ENCODE results near the gene TST.
A peak's percentile ranks its signal among the peaks of the same experiment; 100 is the strongest.

The TST gene

GRCh38 chr22:37053310-37054055, 34.2 kb upstream of the TST start:
- DNase-seq, result no peak

DNA sequence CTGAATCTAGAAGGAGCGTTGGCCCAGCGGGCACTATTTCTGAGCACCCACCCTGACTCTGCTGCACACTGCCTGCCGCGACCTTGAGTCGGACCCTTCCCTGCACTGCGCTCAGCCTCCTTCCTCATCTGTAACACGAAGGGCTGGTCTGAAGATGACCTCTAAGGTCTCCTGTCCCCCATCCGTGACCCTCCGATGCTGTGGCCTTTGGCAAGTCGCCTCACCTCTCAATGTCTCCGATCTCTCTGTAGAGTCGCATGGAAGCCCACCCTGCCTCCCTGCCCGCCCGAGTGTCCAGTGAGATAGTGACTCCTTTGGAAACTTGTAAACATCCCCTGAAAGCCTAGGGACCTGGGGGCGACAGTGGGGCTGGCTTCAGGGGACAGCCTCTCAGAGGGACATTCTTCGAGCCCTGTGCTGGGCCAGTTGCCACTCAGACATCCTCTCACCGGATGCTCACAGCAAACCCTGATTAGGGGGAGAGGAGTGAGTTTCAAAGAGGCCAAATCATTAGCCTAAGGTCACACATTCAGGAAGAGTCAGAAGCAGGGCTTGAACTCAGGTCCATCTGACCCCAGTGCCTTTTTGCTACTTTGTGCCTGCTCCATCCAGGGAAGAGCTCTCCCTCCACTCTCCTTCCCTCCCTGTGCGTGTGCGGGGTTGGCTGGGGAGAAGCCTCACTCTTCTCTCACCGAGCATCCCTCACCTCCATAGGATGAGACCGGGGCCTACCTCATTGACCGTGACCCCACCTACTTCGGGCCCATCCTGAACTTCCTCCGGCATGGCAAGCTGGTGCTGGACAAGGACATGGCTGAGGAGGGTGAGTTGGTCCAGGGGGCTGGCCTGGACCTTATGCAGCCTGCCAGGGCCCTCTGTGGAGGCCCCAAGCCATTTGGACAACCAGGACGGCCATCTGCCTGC, 33.4 kb upstream of the TST start:
- DNase-seq, result no peak

DNA sequence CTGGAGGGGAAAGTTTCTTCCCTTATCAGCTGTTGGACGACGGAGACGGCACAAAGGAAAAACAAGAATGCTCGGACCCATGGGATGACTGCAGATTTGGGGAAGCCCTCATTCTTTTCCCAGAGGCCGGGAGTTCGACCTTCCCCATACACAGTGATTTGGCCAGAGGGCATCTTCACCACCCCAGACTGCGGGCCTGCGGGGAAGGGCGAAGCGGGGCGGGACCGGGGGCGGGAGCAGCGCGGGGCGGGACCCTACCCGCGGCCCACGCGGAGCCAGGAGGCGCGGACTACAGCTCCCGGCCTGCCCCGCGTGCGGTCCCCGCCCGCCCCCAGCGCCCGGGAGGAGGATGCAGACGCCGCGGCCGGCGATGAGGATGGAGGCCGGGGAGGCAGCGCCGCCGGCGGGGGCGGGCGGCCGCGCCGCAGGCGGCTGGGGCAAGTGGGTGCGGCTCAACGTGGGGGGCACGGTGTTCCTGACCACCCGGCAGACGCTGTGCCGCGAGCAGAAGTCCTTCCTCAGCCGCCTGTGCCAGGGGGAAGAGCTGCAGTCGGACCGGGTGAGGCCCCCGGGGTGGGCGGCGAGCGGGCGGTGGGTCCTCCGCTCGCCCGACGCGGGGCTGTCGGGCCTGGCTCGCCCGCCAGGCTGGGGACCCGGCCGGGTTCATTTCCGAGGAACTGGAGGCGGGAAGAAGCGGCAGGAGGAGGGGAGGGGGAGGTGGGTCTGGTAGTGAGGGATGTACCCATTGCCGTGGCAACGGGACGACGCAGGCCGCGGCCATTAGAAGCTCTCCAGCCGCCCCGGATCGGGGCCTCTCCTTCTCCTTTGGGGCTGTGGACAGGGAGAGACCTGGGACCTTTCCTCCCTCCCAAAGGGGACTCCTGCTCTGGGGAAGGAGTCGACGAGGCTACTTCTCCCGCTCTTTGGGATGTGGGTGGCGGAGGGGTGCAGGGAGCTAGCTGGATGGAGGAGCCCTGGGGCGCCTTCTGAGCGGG, 32.4 kb upstream of the TST start, which contains the start of gene KCTD17:
Gene KCTD17 (plus strand): TSS at position 352 of the 995 bp plus-strand sequence. CDS start 19 bp downstream, at position 371.
- peak; percentile 62 for DNase-seq

DNA sequence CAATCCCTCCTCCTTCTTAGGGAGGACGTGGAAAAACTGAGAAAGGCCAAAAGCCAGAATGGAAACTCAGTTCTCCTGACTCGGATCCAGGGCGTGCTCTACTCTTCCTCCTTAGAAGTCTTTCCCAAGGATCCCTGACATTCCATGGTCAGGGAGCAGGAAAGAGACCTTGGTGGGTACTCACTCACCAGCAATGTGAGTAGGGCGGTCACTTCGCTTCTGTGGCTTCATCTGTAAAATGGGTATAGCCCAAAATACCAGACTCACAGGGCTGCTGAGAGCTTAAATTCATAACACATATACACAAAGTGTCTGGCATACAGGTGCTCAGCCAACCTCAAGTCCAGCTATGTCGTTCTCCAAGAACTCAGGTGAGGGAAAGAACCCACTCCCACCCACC, 31.7 kb upstream of the TST start:
- DNase-seq, result no peak

GRCh38 chr22:37049224-37049623, 30.0 kb upstream of the TST start:
- no peak for DNase-seq

DNA sequence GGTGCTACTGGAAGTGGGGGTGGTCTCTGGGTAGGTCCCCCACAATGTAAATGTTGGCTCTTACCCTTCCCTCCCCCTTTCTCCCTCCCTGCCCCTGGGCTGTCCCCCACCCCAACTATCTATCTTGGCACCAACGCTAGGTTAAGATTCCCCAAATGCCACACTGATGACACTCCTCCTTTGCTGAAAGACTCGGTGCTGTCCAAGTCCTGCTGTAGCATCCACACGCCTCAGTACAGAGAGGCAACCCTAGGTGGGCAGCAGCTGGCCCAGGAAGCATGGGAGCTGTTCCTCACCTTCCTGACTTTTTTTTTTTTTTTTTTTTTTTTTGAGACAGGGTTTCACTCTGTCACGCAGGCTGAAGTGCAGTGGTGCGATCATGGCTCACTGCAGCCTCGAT, 28.9 kb upstream of the TST start:
- DNase-seq, result no peak

DNA sequence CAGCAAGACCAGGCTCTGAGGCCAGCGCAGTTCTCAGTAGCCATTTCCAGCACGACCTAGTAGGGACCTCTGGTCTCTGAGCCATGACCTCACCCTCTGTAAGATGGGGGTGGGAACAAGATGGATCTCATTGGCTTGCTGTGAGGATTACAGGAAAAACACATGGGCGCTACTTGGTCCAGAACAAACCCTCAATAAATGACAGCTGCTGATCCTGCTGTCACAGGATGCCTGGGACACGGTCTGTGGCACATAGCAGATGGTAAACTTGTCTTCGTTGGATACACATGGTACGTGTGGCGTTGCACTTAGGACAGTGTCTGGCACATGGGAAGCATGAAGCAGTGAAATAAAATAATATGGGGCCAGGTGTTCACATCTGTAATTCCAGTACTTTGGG, 27.8 kb upstream of the TST start:
- DNase-seq, result no peak

DNA sequence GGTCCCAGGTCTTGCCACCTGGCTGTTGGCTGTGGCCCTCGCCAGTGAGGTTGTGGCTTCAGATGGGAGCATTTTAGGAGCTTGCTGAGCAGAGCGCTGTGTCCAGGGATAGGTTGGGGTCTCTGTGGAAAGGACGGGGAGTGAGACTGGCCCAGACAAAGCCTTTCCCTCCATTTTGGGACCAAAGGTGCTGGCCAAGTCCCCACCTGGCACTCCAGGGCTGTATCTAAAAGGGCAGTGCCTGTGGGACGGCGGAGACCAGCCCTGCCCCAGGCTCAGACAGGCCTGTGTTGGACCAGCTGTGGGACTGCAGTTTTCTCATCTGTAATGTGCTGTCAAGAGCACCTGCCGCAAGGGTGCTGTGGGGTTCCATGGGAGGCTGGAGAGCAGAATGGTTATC, 27.3 kb upstream of the TST start:
- no peak for DNase-seq

DNA sequence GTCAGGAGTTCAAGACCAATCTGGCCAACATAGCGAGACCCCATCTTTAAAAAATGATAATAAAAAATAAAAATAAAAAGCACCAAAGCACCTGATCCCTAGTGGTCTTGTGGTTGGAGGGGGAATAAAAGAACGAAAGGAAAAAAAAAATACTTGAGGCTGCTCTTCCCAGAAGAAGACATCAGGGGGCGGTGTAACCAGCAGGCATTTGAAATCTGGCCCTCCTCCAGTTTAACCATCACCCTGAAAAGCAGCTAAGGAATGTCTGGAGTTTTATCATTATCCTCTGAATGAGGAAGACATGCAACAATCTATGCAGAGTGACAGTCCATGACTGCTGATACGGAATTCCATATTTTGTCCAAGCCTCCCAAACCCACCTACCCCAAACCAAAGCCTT, 26.7 kb upstream of the TST start:
- DNase-seq, result no peak

- no peak for DNase-seq
Measured at GRCh38 chr22:37044634-37045625, 25.7 kb upstream of the TST start.

DNA sequence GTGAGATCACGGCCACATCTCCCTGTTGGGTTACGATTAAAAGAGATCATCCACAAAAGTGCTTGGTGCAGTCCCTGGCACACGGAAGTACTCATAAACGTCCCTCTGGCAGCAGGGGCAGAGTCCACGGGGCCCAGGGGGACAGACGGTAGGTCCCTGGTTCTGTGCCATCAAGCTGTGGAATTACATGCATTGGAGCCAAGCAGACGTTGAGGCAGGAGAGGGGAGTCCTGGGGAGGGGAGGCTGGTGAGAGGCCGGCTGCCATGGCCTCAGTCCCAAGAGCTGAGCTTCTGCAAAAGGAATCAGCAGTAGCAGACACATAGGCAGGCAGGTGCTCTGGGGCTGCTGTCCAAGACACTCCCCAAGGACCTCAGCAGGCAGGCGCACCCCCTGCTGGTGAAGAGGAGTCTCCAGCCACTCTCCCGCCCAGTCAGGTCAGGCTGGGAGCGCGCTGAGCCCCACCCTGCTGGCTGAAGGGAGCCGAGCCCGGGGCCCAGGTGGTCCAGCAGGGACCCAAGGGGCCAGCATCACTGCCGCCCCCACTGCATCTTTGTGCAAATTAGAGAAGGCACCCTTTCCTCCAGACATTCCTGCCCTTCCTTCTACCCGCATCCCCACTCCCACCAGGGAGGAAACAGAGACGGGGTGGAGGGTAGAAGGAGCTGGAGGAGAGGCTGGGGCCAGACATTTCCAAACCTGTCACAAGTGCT, 24.7 kb upstream of the TST start:
- DNase-seq, result peak; percentile 13

DNA sequence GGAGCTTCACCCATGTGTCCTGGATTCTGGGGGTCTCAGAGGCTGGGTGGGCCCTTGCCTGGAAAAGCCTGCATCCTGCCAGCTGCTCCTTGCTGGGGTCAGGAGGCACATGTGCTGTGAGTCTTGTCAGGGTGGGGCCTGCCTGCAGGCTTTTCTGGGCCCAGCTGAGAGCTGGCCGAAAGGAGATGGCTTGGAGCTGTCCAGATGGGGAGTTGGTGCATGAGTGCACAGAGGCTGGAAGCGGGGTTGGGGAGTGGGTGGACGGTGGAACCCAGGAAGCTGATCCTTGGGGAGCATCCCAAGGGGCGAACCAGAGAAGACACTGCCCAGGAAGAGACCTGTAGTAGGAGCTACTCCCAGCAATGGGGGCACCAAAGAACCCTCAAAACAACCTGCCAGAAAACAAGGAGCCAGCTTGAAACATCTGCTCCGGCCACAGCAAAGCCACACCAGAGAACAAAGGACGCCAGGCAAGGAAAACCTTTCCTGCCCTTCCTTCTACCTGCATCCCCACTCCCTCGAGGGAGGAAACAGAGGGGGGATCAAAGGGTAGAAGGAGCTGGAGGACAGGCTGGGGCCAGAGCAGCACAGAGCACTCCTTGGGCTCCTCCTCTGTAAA, 24.1 kb upstream of the TST start:
- DNase-seq, result no peak

GRCh38 chr22:37039466-37039865, 20.2 kb upstream of the TST start:
- no peak for DNase-seq

- no peak for DNase-seq
Measured at GRCh38 chr22:37037669-37038068, 18.4 kb upstream of the TST start.

DNA sequence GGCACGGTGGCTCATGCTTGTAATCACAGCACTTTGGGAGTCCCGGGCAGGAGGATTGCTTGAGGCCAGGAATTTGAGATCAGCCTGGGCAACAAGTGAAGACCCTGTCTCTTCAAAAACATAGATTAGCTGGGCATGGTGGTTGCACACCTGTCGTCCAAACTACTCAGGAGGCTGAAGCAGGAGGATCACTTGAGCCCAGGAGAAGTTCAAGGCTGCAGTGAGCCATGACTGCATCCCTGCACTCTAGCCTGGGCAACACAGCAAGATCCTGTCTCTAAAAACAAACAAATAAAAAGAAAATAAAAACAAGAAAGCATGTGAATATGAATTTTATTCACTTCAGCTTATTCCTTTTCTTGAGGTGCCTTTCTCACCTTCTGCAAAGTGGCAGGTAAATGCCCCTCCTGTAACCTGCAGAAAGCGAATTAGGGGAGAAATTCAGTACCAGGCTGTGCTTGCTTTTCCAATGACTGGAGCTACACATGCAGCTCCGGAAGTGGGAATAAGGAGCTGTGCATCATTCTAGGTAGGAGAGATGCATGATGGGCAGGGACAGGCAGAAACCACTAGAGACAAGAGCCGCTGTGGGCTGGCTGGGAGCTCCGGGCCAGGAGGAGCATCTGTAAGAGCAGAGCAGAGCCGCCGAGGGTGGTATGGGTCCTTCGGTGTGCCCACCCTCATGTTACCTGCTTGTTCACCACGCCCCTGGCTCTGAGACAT, 17.6 kb upstream of the TST start:
- DNase-seq, result no peak

DNA sequence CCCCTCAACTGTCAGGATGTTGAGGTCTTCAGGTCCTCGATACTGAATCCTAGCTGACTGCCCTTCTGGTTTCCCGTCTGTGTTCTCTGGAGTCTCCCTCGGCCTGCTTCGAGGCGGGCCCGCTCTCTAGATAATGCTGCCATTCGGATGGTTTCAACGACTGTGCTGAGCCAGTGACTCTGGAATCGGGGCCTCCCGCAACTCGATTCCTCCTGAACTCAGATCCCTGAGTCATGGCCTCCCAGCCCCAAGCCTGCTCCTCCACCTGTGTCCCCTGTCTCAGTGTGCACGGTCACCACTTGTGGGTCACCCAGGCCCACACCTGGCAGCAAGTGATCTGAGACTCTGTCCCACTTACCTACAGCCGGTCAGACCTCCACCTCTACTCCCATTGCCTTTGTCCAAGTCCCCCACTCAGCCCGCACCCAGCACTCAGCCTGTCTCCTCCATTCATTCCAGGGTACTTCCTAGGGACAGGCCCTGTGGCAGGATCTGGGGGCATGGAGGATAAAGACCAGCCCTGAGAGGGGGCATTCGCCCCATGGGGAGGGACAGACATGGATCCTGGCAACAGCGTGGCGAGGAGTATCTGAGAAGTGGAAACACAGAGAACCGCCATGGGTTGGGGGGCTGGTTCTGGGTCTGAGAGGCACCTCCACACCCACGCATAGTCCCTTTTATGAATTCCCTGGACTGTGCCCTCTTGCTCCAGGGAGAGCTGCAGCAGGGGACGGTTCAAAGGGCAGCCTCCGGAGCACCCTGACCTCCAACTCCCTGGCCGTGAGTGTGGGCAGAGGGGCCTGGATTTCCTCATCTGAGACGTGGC, 14.6 kb upstream of the TST start:
- DNase-seq, result no peak

GRCh38 chr22:37032535-37033460, 13.6 kb upstream of the TST start:
- DNase-seq, result no peak

- DNase-seq, result no peak
Measured at GRCh38 chr22:37032134-37032534, 12.9 kb upstream of the TST start.
